Thymus (tissue), 11 donors: ENCODE data around the gene HECA. TPM values are rescaled to one million over a fixed set of nuclear protein-coding genes. Genes with fewer than 3 reads are reported as not detected.
"Not testable (repeated sequence)": the region's sequence is repeated elsewhere in the genome, so short reads cannot be mapped to it uniquely, and the experiment has no call there.

ENCODE experiments used
- DNase-seq, 9 donors: peaks; one replicate each; pipeline ENCODE4 v3.0.0-alpha.2; 2013; ENCODE audit warnings: low spot score in 9 of 9, low read depth in 6 of 9, missing footprints in 1 of 9
- H3K27ac ChIP-seq, 2 donors: one replicate each; pipeline ENCODE4 v1.5.1; 2013; ENCODE audit warnings: control low read depth in 1 of 2, low read depth in 1 of 2, low read length in 1 of 2, mild to moderate bottlenecking in 1 of 2, moderate library complexity in 1 of 2
- H3K27me3 ChIP-seq, 2 donors: one replicate each; pipeline ENCODE4 v1.5.1; 2013; ENCODE audit warnings: low read length in 1 of 2; ENCODE audit not compliant: control insufficient read depth in 2 of 2, insufficient read depth in 1 of 2
- H3K36me3 ChIP-seq, 2 donors: one replicate each; pipeline ENCODE4 v1.5.1; 2013; ENCODE audit warnings: low read length in 1 of 2, mild to moderate bottlenecking in 1 of 2, moderate library complexity in 1 of 2; ENCODE audit not compliant: control insufficient read depth in 2 of 2, insufficient read depth in 2 of 2
- H3K4me1 ChIP-seq, 2 donors: one replicate each; pipeline ENCODE4 v1.5.1; 2013; ENCODE audit warnings: low read length in 2 of 2; ENCODE audit not compliant: control insufficient read depth in 2 of 2, insufficient read depth in 2 of 2
- H3K4me3 ChIP-seq, 2 donors: one replicate each; pipeline ENCODE4 v1.5.1; 2013; ENCODE audit warnings: low read length in 2 of 2, control low read depth in 1 of 2, mild to moderate bottlenecking in 1 of 2
- H3K9me3 ChIP-seq, 2 donors: one replicate each; pipeline ENCODE4 v1.5.1; 2013; ENCODE audit warnings: low read length in 1 of 2, mild to moderate bottlenecking in 1 of 2; ENCODE audit not compliant: control insufficient read depth in 2 of 2, insufficient read depth in 1 of 2
- WGBS: extraction: QIAGEN DNeasy Blood & Tissue Kit; methylation state at CpG from one replicate; pipeline ENCODE4 v1.1.7; 2013; 5-methylcytosine and 5-hydroxymethylcytosine counted together
- polyA plus RNA-seq: library from polyadenylated mRNA; stranded (reverse); fragments of 200-250 nt; gene quantifications from one replicate; pipeline ENCODE4 v1.2.3, GENCODE V29; 2013
- total RNA-seq: library from RNA; stranded (reverse); fragments of 120-200 nt; gene quantifications from one replicate; pipeline ENCODE4 v1.2.4, GENCODE V29; 2013
- donor health status: healthy.

Gene HECA
- total and polyA plus RNA-seq, 2 donors = 29.7 to 36.0 TPM

DNA sequence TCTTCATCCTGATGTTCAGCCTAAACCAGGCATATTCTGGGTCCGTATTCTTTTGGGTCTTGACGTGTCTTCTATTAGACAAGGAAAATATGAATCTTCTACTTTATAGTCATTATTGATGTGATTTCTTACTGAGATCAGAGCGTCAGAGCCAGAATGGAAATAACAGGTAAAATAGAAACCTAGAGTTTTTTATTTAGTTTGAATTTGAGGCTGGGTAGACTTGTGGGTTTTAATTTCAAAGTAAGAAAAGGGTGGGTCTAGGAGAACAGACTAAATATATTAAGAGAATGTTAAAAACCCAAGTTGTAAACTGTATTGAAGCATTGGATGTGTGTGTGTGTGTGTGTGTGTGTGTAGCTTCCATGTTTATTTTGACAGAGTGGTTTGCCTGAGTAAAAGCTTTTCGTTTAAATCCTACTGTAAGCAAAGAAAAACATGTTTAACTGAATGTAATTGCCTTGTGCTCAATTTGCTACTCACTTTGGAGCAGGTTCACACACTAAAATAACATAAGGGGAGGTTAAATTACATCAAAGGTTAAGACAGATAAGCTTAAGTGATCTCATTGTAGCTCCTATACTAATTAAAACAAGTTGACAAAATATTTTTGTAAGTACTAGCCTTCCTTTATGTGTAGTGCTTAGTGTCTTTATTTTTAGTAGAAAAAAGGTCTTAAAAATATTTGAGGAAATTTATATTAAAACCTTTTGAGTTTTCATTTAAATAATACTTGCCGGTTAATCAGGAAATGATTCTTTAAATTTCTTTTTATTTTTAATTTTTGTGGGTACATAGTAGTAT lies 17.4 kb downstream of the HECA start:
- Histone ChIP-seq H3K36me3 (peaks cover 2 to 3% of the 10 kb centered on the region in 2 donors), H3K27ac (no peak overlapping the region), H3K9me3 (no peaks in the 10 kb centered on the region), H3K4me1 (peaks cover 35% of the 10 kb centered on the region in 2 donors), H3K27me3 (no peaks in the 10 kb centered on the region), H3K4me3 (no peak overlapping the region)
- 79% methylated on average over 5 of the region's 5 CpGs for WGBS
- no peak for DNase-seq

DNA sequence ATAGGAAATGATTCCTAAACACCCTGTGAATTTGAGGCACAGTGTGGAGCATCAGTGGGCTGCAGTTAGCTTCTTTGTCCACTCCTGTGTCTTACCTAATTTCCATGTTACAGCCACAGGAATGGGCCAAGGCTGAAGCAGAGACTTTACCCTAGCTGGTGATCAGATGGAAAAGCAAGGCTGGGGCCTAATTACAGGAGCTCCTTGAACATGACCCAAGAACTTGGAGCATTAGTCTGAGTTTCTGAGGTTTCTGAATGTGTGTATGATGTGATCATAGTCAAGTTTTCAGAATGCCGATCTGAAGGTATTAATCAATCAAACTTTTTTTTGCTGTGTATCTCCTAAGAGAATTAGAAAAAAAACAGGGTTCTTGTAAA lies 18.0 kb downstream of the HECA start:
- H3K4me3 ChIP-seq = no peak overlapping the region
- 94% methylated on average over 1 of the region's 1 CpG for WGBS

DNA sequence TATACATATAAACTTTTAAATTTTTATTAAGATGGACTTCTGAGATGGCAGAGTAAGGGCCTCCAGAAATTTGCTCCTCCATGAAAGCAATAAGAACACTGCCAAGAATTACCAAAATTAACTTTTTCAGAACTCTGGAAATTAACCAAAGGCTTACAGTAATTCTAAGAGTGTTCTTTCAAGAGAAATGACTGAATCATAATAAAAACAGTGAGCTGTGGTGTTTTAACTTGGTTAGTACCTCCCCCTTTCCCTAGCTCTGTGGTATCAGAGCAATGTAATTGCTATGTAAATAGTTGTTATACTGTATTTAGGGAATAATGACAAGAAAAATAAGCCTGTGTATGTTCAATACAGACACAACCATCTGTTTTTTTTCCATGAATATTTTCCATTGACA lies 19.0 kb downstream of the HECA start:
- peaks cover 0 to 7% of the 10 kb centered on the region in 2 donors for H3K9me3 ChIP-seq
- no peak overlapping the region for H3K27ac ChIP-seq
- H3K4me1 ChIP-seq = peaks cover 29 to 31% of the 10 kb centered on the region in 2 donors
- no peak for DNase-seq
- H3K36me3 ChIP-seq = peaks cover 2 to 3% of the 10 kb centered on the region in 2 donors
- H3K4me3 ChIP-seq = no peak overlapping the region
- H3K27me3 ChIP-seq = no peaks in the 10 kb centered on the region

More for the DNA sequence above, 18.0 kb downstream of the HECA start:
- H3K36me3 ChIP-seq = peaks cover 2 to 3% of the 10 kb centered on the region in 2 donors
- DNase-seq = no peak
- H3K4me1 ChIP-seq = peaks cover 32 to 37% of the 10 kb centered on the region in 2 donors
- no peaks in the 10 kb centered on the region for H3K27me3 ChIP-seq
- H3K27ac ChIP-seq = no peak overlapping the region
- H3K9me3 ChIP-seq = peaks cover 0 to 4% of the 10 kb centered on the region in 2 donors

DNA sequence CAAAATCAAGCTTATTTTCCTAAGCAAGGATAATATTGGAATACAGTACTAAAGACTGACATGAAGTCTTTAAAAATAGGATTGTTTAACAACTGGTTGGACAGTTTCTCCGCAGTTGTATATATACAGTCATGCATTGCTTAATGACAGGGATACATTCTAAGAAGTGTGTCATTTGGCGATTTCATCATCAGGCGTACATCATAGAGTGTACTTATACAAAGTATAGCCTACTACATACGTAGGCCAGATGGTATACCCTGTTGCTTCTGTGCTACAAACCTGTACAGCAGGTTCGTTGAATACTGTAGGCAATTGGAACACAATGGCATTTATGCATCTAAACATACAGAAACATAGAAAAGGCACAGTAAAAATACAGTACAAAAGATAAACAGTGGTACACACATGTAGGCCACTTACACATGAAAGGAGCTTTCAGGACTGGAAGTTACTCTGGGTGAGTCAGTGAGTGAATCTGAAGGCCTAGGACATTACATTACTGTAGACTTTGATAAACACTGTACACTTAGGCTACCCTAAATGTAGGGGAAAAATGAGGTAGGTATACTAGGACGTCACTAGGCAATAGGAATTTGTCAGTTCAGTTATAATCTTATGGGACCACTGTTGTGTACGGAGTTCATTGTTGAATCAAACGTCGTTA lies 20.1 kb downstream of the HECA start:
- peaks cover 2 to 3% of the 10 kb centered on the region in 2 donors for H3K36me3 ChIP-seq
- H3K4me1 ChIP-seq = peaks cover 32% of the 10 kb centered on the region in 2 donors
- peaks cover 0 to 7% of the 10 kb centered on the region in 2 donors for H3K9me3 ChIP-seq
- H3K27ac ChIP-seq = no peak overlapping the region
- DNase-seq = no peak
- WGBS = 98% methylated on average over 9 of the region's 9 CpGs
- H3K4me3 ChIP-seq = no peak overlapping the region
- H3K27me3 ChIP-seq = no peaks in the 10 kb centered on the region

DNA sequence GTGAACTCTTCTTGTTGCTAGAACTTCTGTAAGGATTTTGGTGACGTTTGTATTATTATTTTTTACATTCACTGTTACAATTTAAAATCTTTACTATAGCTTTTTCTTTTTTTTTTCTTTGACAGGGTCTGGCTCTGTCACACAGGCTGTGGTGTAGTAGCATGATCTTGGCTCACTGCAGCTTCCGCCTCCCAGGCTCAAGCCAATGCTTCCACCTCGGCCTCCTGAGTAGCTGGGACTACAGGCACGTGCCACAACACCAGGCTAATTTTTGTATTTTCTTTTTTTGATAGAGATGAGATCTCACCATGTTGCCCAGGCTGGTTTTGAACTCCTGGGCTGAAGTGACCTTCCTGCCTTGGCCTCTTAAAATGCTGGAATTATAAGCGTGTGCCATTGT lies 21.2 kb downstream of the HECA start:
- Histone ChIP-seq H3K4me3 (no peak overlapping the region), H3K9me3 (peaks cover 0 to 7% of the 10 kb centered on the region in 2 donors), H3K4me1 (peaks cover 39 to 41% of the 10 kb centered on the region in 2 donors), H3K27ac (no peak overlapping the region), H3K36me3 (peaks cover 2 to 3% of the 10 kb centered on the region in 2 donors), H3K27me3 (no peaks in the 10 kb centered on the region)
- DNase-seq = no peak
- WGBS = 96% methylated on average over 5 of the region's 5 CpGs

DNA sequence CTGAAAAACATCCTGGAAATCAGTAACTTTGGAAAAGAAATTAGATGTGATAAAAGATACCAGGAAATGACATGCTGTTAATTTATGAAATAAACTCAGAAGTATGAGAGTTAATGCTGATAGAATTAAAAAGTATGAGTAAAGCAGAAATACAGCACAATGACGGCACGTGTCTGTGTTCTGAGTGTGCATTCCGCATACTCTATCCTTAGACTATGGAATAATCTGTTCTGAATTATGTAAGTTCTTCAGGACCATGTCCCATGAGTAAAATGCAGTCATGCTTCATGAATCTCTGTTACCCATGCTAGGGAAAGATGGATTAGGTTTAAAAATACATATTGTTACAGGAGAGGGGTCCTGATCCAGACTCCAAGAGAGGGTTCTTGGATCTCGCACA lies 21.7 kb downstream of the HECA start:
- Histone ChIP-seq H3K9me3 (peaks cover 0 to 7% of the 10 kb centered on the region in 2 donors), H3K4me1 (peaks cover 37 to 41% of the 10 kb centered on the region in 2 donors), H3K4me3 (no peak overlapping the region), H3K27me3 (no peaks in the 10 kb centered on the region), H3K27ac (no peak overlapping the region), H3K36me3 (peaks cover 2 to 3% of the 10 kb centered on the region in 2 donors)
- 97% methylated on average over 4 of the region's 4 CpGs for WGBS
- DNase-seq = no peak

DNA sequence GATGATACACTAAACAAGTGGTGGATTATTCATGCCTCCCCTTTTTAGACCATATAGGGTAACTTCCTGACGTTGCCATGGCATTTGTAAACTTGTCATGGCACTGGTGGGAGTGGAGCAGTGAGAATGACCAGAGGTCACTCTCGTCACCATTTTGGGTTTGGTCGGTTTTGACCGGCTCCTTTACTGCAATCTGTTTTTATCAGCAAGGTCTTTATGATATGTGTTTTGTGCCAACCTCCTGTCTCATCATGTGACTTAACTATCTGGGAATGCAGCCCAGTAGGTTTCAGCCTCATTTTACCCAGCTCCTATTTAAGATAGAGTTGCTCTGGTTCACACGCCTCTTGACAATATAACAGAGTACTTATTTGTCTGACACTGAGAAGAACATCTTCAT lies 22.2 kb downstream of the HECA start:
- Histone ChIP-seq H3K27ac (peak overlapping the region in 1 of 2 donors; percentile 0), H3K4me1 (peaks cover 37 to 42% of the 10 kb centered on the region in 2 donors)
- not testable (repeated sequence) for H3K27me3 ChIP-seq, H3K4me3 ChIP-seq, H3K36me3 ChIP-seq, DNase-seq, H3K9me3 ChIP-seq
- 98% methylated on average over 5 of the region's 5 CpGs for WGBS

DNA sequence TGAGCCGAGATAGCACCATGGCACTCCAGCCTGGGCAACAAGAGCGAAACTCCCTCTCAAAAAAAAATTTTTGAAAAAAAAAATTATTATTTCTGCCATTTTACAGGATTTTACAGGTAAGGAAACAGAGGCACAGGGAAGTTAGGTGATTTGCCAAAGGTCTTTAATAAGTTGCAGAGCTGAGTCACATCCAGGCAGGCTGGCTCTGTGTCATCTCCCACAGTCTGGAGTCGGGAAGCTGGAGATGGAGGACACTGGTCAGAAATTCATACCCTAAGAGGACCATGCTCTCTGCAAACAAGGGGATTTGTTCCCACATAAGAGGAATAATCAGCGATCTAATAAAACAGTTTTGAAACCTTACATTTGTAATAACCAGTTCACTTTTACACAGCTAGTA lies 24.1 kb downstream of the HECA start:
- DNase-seq = no peak
- H3K4me1 ChIP-seq = peaks cover 53 to 58% of the 10 kb centered on the region in 2 donors
- H3K27me3 ChIP-seq = no peaks in the 10 kb centered on the region
- H3K4me3 ChIP-seq = no peak overlapping the region
- H3K27ac ChIP-seq = no peak overlapping the region
- H3K36me3 ChIP-seq = peaks cover 3 to 6% of the 10 kb centered on the region in 2 donors
- 98% methylated on average over 4 of the region's 4 CpGs for WGBS
- peaks cover 0 to 7% of the 10 kb centered on the region in 2 donors for H3K9me3 ChIP-seq

DNA sequence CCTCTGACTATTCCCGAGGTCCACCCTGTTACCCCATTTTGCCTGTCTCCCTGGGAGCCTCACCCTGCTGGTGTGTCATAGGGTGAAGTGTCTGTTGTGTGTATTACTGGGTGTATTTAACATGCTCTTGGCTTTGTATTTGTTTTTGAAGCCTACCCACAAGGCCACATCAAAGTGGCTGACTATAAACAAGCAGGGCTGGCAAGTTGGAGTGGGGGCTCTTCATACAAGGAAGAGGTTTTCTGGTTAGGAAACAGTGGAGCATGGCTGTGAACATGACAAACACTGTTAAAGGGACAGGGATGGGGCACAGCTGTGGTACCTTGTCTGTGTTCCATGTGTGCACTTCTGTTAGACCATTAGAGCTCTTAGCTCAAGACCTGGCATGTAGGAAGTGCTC lies 26.3 kb downstream of the HECA start:
- Histone ChIP-seq H3K27me3 (no peaks in the 10 kb centered on the region), H3K4me1 (peaks cover 59 to 64% of the 10 kb centered on the region in 2 donors), H3K4me3 (peak overlapping the region; percentile 6 to 35), H3K9me3 (peaks cover 0 to 7% of the 10 kb centered on the region in 2 donors), H3K27ac (peak overlapping the region; percentile 72 to 80), H3K36me3 (peaks cover 4 to 15% of the 10 kb centered on the region in 2 donors)
- peak; percentile 76 to 97 (median 90) for DNase-seq
- WGBS = 5% methylated on average over 1 of the region's 1 CpG
